Left forelimb (tissue), 1 donor: ENCODE measurements around the gene AXDND1.
"Not testable (repeated sequence)": the region's sequence is repeated elsewhere in the genome, so short reads cannot be mapped to it uniquely, and the experiment has no call there.

Experiments used
- DNase-seq: peaks from one replicate; pipeline ENCODE4 v3.0.0-alpha.2; 2018; ENCODE audit warnings: low spot score

Gene AXDND1

DNA sequence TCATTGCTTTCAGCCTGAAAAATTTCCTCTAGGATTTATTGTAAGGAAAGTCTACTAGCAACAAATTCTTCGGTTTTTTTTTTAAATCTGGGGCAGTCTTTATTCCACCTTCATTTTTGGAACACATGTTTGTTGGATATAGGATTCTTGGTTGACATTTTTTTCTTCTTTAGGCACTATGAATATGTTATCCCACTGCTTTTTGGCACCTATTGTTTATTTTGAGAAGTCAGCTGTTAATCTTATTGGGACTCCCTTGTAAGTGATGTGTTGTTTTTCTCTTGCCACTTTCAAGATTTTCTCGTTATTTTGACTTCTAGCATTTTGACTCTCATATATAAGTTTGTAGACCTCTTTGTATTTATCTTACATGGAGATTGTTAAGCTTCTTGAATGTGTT, 110.7 kb downstream of the AXDND1 start:
- DNase-seq = no peak

DNA sequence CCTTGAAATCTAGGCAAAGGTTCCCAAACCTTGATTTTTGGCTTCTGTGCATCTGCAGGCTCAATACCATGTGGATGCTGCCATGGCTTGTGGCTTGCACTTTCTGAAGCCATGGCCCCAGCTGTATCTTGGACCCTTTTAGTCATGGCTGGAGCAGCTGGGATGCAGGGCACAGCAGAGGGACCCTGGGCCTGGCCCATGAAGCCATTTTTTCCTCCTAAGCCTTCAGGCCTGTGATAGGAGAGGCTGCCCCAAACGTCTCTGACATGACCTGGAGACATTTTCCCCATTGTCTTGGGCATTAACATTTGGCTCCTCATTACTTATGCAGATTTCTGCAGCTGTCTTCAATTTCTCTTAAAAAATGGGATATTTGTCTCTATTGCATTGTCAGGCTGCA, 112.6 kb downstream of the AXDND1 start:
- no peak for DNase-seq

DNA sequence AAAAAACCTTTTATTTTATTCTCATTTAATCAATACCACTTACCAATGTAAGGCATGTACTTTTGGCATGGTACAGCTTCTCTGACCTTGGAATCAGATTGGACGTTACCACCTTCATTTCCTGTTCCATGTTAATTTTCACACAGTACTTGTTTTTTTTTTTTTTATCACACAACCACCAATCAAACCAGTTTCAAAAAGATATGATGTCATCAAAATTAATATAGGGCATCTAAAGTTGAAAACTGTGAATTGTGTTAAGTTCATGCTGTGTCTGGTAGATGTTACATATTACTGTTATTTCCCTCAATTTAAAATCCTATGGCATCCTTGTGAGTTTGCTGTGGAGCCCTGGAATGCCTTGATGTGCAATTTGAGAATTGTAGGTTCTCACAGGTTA, 124.8 kb downstream of the AXDND1 start:
- no peak for DNase-seq

DNA sequence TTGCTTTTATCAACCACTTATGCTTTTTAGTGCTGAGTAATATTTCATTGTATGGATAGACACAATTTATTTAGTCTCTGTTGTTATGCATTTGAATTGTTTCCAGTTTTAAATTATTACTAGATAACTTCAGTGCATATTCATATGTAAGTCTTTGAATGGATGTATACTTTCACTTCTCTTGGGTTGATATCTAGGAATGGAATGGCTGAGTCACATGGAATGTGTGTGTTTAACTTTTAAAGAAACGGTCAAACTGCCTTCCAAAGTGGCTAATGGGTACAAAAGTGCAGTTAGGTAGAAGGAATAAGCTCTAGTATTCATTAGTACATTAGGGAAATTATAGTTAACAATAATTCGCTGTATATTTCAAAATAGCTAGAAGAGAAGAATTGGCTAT, 127.6 kb downstream of the AXDND1 start:
- no peak for DNase-seq

DNA sequence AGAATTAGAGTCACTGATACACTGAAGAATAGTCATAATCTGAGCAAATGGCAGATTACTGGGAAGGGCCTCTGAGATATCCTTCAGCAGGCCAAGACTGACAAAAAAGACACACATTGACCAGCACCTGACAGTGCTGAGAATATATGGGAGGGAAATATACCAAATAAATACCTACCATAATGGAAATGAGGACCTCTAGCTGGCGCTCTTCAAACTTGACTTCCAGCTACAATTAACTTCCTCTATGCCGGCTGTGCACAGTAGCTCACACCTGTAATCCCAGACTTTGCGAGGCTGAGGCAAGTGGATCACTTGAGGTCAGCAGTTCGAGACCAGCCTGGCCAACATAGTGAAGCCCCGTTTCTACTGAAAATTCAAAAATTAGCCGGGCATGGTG, 140.4 kb downstream of the AXDND1 start:
- no peak for DNase-seq

DNA sequence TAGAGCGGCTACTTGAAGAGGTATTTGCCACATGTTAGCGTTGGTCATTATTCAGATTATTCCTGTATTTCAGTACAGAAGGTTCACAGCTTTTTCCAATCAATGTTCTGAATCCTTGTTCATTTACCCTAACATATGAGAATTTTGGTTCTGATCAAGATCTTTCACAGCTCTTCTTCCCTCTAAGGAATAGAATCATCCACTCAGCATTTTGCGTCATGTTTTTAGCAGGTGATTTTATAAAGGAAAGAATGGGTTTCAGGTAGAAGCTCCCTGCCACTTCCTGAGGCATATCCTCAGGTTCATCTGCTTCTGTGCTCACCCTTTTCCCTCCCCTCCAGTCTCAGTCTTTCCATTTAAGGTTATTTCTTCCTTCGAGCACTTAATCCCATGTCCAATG, 143.6 kb downstream of the AXDND1 start:
- no peak for DNase-seq

DNA sequence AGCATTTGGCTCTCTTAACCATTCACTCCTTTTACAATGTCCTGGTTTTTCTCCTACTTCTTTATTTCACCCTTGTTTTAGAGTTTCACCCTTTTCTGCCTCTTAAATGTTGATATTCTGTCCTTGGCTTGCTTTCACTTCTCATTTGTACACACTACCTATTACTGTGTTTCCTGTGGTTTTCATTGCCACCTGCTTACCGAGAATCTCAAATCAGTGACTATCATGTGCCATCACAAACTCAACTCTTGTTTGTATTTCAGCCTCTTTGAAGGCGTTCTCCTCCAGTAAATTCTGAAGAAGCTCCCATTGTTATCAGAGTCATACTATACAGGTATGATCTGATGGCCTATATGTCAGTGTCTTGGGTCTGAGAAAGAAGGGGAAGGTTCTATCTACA, 144.3 kb downstream of the AXDND1 start:
- DNase-seq = no peak

DNA sequence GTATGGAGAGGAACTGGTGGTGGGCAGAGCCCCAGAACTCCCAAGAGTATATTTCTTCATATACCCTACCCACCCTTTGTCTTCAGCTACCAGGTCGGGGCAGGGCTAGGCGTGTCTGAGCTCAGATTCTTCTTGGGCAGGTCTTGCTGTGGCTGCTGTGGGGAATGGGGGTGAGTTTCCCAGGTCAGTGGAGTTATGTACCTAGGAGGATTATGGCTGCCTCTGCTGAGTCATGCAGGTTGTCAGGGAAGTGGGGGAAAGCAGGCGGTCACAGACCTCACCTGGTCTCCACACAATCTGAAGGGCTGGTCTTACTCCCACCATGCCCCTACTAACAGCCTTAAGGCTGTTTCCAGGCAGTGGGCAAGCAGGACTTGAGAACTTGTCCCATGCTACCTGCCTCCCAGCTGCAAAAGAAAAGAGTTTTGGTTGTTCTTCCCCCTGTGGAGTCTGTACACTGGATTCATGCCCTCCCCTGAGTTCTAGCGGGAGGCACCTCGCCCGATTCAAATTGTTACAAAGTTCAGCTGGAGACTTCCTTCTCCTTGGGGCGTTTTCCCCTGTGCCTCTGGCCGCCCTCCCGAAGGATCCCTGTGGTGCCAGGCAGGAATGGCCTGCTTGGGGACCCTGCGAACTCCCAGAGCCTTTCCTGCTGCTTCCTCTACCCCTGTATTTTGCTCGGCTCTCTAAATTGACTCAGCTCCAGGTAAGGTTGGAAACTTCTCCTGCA, 151.4 kb downstream of the AXDND1 start:
- DNase-seq = no peak

DNA sequence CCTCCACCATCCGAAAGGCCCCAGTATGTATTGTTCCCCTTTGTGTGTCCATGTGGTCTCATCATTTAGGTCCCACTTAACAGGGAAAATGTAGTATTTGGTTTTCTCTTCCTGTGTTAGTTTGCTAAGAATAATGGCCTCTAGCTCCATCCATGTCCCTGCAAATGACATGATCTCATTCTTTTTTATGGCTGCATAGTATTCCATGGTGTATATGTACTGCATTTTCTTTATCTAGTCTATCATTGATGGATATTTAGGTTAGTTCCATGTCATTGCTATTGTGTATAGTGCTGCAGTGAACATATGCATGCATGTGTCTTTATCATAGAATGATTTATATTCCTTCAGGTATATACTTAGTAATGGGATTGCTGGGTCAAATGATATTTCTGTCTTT, 152.8 kb downstream of the AXDND1 start:
- not testable (repeated sequence) for DNase-seq

DNA sequence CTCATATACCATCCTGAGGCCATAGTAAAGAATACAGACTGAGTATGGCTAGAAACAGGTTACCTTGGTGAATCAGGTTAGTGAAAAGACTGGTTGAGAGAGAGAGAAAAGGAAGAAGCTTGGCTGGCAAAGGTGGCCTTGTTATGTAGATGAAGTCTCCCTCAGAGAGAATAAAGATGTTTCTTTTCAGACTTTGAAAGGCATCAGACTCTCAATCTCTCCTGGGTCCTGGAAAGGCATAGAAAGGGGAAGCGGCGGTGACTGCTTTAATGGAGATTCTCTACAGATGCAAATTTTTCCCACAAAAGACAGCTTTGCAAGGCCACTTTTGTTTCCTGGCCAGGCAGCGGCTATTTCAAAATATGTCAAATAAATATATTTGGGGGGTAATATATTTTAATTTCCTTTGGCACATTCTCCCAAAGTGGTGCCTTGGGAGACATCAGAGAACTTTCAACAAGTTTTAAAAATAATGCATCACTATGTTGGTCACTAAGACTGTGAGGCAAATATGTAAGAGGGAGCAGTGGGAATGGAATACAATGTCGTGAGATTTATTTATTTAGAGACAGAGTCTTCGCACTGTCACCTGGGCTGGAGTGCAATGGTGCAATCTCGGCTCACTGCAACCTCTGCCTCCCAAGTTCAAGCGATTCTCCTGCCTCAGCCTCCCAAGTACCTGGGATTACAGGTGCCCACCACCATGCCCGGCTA, 163.9 kb downstream of the AXDND1 start:
- DNase-seq = no peak

DNA sequence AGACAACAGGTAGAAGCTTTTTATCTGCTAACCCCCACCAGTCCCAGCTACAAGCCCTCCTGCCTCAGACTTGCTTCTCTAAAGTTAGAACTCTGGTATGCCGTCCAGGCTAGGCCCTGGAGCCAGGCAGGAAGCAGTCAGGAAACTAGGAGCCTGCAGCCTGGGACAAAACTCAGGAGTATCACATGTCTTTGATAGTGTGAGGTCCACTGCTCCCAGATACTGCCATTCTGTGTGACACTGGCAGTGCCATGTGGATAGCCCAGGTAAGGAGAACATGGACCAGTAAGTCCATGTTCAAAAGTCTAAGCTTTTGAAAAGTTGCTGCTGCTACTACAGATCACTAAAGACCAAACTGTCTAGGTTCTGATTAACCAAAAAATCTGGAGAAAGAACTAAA, 164.6 kb downstream of the AXDND1 start:
- no peak for DNase-seq

DNA sequence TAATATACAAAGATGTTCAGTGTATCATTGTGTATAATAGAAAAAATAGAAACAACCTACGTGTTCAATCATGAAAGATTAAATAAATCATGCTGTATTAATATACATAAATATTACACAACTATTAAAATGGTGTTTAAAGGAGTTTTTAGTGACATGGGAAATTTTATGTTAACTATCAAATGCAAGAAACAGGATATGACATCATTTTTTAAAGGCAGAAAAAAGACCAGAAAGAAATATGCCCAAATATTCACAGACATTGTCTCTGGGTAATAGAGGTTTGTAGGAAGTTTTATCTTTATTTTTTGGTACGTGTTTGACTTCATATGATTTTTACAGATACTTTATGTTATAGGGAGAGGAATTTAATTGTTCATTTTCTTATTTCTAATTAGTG, 176.0 kb downstream of the AXDND1 start:
- no peak for DNase-seq

DNA sequence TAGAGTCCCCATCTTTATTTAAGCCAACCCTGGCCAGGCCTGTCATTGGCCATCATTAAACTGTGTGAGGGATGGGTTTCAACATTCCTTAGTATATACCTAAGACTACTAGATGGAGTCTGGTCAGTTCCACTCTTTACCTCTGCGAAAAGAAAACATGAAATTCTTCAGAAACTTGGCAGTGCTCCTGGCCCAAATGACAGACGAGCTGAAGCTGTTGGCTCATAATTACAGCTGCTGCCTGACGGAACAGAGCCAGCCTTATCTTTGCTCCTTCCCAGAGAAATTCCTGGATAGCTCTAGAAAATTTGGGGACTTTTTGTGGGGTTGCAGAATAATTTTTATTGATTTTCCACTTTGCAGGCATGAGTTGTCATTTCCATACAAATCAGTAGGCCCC, 179.6 kb downstream of the AXDND1 start:
- no peak for DNase-seq

DNA sequence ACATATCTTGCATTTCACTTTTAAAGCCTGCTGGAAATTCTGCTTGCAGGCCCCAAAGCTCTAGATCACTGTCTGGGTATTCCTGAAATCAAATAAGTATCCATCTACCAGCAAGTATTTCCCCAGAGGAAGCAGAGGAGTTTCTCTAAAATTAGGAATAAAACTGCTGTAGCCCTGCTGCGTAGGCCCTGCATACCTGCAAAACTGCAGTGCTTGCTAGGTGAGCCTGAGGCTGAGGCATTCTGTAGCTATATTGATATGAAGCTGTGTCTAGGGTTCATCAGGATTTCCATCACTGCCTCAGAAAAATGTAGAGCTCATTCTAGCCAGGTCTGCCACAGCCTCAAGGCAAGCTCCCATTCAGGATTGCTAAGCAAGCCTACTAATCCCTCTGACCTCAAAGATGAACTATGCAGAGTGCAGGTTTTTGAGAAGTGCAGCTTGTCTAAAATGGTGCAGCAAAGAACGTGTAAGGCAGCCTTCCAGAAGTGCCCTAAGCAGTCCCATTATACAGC, 181.3 kb downstream of the AXDND1 start:
- no peak for DNase-seq

DNA sequence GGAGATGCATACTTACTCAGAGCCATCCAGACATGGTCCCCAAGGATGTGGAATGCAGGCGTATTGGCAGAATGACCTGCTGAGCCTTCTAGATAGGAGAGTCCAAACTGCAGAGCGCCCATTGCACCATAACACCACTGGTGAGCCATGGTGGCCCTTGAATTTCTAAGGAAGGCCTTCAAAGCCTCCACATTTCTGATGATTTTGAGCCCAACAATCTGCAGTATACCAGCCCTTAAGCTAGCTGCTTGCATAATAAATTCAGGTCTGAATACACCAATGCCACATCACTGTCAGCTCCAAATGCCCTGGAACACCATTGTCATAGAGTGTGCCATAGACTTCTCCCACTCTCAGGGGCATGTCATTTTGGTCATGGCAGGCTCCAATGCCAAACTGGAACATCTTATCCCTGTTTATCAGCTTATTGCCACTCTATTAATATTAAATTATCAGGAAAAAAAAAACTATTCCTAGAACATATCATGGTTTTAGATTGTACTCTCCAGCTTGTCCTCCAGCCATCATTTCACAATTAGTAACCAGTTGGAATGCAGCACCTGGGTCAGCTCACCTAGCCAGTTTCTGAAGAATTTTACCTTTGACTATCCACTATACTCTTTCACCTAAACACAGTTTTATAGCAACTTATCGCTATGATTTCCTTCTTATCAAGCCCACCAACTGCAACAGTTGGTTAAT, 183.0 kb downstream of the AXDND1 start:
- no peak for DNase-seq

DNA sequence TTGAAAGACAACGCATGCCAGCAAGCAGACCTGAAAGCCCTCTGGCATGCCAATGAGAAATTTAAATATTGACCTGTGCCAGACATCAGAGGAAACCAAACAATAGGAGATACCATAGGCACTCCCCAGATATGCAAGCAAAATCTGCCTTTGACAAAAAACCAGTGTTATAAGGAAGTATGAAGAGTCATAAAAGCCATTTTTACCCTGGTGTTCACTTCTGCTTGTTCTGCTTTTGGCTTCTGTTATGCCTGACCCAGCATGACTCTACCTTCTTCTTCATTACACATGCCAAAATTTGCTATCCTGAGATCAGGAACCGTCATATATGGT, 183.6 kb downstream of the AXDND1 start:
- no peak for DNase-seq

DNA sequence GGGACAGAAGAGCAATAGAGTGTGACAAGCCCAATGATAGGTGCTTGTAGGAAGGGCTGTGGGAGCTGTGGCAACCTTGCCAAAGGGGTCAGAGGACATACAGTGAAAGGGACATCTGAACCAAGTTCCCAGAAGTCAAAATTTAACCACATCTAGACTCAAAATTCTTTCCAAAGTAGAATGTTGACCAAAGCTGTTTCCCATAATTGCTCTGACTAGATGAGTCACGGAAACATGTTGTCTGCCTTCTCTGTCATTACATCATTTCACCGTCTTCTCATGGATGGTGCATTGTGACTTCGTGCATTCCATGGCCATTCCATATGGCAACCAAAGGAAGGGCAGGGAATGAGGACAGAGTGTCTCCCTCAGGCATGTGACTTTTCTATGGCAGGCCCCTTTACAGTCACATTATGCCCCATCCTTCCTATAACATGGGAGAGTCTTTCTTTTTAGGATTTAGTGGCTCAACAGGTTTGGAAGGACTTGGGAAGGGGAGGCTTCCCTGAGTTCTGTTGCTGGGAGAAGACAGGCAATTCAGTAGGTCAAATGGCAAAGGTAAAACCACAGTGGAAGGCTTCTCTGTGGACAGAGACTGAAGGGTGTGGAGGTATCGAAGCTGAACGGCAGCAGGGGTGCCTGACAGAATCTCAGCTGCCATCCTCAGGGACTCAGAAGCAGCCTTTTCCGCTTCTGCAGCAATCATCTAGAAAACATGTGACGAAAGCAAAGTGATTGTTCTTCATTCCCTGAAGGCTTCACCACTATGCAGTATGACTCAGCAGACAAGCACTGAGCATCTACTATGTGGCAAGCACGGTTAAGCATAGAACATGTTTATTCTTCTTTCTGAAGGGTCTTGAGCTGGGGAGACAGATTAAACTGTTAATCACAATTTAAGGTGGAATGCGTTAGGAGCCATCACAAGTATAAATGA, 185.2 kb downstream of the AXDND1 start:
- DNase-seq = no peak

DNA sequence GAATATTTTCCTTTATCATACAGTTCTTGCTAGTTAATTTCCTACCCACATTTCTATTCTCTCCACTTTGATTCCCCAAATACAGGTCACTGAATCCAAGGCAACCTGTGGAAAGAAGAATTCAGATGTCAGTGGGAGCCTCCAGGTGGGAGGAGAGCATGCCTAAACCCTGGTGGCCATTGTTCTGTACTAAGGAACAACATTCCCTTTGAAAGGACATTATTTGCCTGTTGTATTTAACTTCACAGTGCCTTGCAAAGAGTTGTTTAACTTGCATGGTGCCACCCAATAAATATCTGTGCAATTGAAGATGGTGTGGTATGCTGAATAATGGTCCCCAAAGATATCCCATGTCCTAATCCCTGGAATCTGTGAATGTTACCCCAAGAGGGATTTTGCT, 188.7 kb downstream of the AXDND1 start:
- no peak for DNase-seq

DNA sequence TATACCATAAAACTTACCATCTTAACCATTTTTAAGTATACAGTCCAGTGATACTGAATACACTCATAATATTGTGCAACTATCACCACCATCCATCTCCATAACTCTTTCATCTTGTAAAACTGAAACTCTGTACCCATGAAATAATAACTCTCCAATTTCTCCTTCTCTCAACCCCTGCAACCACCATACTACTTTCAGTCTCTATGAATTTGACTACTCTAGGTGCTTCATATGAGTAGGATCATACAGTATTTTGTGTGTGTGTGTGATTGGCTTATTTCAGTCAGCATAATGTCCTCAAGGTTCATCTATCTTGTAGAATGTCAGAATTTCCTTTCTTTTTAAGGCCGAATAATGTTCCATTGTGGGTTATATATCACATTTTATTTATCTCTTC, 192.3 kb downstream of the AXDND1 start:
- no peak for DNase-seq

DNA sequence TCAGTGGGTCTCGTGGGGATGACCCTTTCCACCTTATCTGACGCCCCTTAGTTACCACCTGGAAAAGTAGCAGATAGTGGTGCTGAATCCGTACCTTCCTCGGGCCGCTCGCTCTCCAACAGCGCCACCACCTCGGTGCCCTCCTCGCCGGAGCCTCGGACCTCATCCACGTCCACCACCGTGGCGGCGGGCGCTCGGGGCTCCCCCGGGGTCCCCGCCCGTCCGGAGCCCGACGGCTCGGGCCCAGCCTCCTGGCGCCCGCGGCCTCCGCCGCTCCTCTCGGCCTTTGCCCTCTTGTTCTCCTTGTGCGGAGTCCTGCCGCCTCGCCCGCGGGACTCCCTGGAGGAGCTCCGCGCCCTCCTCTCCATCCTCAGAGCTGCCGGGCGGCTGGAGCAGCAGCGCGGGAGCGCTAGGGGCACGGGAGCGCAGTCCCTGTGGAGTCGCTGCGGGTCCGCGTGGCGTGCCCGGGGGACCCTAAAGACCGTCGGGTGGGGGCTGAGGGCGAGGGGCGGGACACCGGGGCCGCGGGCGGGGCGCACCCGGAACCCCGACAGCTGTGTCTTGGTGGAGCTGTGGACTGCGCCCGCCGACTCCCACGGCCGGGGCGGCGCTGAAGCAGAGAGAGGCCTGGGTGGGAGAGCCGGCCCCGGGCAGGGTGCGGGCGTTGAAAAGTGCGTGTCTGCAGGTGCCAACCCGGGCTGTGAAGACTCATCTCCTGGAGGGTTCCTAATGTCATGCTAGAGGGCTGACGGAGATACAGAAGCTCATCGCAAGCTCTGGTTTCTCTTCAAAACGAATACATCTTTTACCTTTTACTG, 209.9 kb downstream of the AXDND1 start, which contains the start of gene NPHS2:
TSS of gene NPHS2 (minus strand) at position 452 of the 818 bp plus-strand sequence. CDS start at position 368, 84 bp downstream.
- DNase-seq = no peak

DNA sequence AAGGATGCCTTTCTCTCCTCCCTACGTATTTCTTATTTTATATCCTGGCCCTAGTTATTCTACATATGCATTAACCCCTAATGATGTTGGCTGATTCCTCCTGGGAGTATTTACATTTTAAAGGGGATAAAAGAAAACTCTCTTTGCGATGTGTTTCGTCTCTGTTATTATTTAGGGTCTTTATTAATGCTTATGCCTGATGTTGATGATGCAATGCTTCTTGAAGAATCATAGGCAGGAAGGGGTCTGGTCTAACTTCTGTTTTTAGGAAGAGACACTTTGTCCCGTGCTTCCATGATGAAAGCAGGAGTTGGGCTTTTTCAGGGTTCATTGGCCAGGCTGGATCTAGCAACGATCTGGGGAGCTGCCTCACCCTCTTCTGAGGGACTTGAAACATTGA, 210.7 kb downstream of the AXDND1 start:
- DNase-seq = no peak
